K562 treated with DMSO at 1 percent for 24 hours (cell line): ENCODE results near the gene GJA8. TPM values are rescaled to one million over a fixed set of nuclear protein-coding genes. Genes with fewer than 3 reads are reported as not detected.

Experiments
- total RNA-seq: library from RNA; unstranded; fragments of 300-600 nt; gene quantifications from 2 replicates; pipeline ENCODE4 v1.2.3, GENCODE V29; 2022; ENCODE audit warnings: low read depth; ENCODE audit not compliant: insufficient read depth

GJA8 gene
- total RNA-seq, result not detected in 2 replicates

GRCh38 chr1:147902253-147902845 lies at the start of gene GJA8:
Gene GJA8 (plus strand): TSS chr1:147902795. CDS start chr1:147907956, 5,161 bp downstream.

GRCh38 chr1:147928236-147929132 lies 25.9 kb downstream of the GJA8 start, which contains the start of gene GPR89B:
Gene GPR89B (plus strand): TSS chr1:147928420. CDS start chr1:147928537, 117 bp downstream.

Other genes with a start within 250 kb of the GJA8 start
- 1.3 and 2.4 TPM in 2 replicates for gene ACP6, start 232.3 kb upstream of the GJA8 start, total RNA-seq
- gene GJA5, start 142.2 kb upstream of the GJA8 start, total RNA-seq, result not detected in 2 replicates
- gene GPR89B, start 25.6 kb downstream of the GJA8 start, total RNA-seq, result 4.8 and 6.3 TPM in 2 replicates
- 6.5 and 7.6 TPM in 2 replicates for gene NBPF11, start 249.5 kb downstream of the GJA8 start, total RNA-seq